ENCODE data around the gene POR. TPM values are rescaled to one million over a fixed set of nuclear protein-coding genes. Genes with fewer than 3 reads are reported as not detected.

Gene POR
- total and polyA plus RNA-seq, 2 donors (not counting 1 experiment from before 2014, with no cell fraction given) = 68.4 to 78.4 TPM

DNA sequence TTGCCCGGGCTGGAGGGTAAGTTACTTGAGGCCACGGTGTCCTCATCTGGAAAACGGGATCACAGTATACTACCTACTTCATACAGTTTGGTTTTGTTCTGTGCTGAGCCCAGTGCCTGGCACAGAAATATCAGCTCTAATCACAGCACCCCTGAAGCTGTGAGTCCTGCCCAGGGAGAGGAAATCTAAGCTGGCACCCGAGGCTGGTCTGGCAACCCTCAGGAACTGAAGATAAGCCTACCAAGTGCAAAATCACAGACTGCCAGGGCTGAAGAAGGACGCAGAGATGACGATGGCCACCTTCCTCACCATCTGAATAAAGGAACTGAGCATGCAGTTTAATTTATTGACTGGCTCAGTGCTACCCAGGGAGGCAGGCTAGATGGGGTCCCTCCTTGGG, 87.2 kb downstream of the POR start:
- Histone ChIP-seq H3K27me3 (replicated peaks in 1 of 4; ENCODE audit: control extremely low read depth in 1 of 4, control insufficient read depth in 3 of 4, insufficient read depth in 4 of 4, low read length in 3 of 4) (no peaks in the 10 kb centered on the region), H4K20me1 (ENCODE audit: control insufficient read depth, insufficient read depth, low read length, poor library complexity, severe bottlenecking) (no peaks in the 10 kb centered on the region), H3K4me1 (ENCODE audit: control insufficient read depth in 2 of 2, insufficient read depth in 2 of 2, low read length in 2 of 2) (no peaks in the 10 kb centered on the region), H3K36me3 (replicated peaks in 1 of 2; ENCODE audit: control extremely low read depth in 1 of 2, control insufficient read depth in 1 of 2, extremely low read depth in 1 of 2, insufficient read depth in 2 of 2, low read length in 1 of 2) (peaks cover 0 to 35% of the 10 kb centered on the region in 2 experiments), H2AFZ (ENCODE audit: insufficient read depth, low read depth, low read length, poor library complexity, severe bottlenecking) (no peak overlapping the region), H3K9me3 (ENCODE audit: control extremely low read depth in 1 of 3, control insufficient read depth in 2 of 3, insufficient read depth in 1 of 3, low read length in 2 of 3) (no peaks in the 10 kb centered on the region), H3K79me2 (ENCODE audit: control insufficient read depth, insufficient read depth, low read length) (no peaks in the 10 kb centered on the region), H3K9ac (ENCODE audit: low read length) (no peak overlapping the region), H3K4me3 (ENCODE audit: control extremely low read depth in 1 of 5, extremely low read depth in 1 of 5, insufficient read depth in 1 of 5, low read depth in 2 of 5, low read length in 4 of 5) (no peak overlapping the region), H3K27ac (ENCODE audit: low read length in 2 of 2) (no peak overlapping the region), H3K4me2 (replicated peaks; ENCODE audit: low read depth, low read length, poor library complexity, severe bottlenecking) (no peak overlapping the region)
- no peak overlapping the region for H3K4me3 Mint-ChIP-seq
- ChIA-PET CTCF (interaction anchor here (3.0 kb wide), 1 partner anchor 18 kb away, joined by 10 read pairs; no protein-coding TSS in a partner anchor), POLR2A (no interaction called here)
- H3K27ac Mint-ChIP-seq = no peak overlapping the region
- TF ChIP-seq, protein P1, sequence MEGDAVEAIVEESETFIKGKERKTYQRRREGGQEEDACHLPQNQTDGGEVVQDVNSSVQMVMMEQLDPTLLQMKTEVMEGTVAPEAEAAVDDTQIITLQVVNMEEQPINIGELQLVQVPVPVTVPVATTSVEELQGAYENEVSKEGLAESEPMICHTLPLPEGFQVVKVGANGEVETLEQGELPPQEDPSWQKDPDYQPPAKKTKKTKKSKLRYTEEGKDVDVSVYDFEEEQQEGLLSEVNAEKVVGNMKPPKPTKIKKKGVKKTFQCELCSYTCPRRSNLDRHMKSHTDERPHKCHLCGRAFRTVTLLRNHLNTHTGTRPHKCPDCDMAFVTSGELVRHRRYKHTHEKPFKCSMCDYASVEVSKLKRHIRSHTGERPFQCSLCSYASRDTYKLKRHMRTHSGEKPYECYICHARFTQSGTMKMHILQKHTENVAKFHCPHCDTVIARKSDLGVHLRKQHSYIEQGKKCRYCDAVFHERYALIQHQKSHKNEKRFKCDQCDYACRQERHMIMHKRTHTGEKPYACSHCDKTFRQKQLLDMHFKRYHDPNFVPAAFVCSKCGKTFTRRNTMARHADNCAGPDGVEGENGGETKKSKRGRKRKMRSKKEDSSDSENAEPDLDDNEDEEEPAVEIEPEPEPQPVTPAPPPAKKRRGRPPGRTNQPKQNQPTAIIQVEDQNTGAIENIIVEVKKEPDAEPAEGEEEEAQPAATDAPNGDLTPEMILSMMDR (IDR thresholded peaks at IDR 0.05) = no peak
- no peak for TF ChIP-seq EZH2 (IDR thresholded peaks at IDR 0.05; ENCODE audit: borderline replicate concordance, insufficient read depth, low read depth, low read length, poor library complexity, severe bottlenecking)
- ATAC-seq (ENCODE audit: low read depth) (no peak), DNase-seq (no peak)
- no peaks in the 10 kb centered on the region for H3K9me3 Mint-ChIP-seq (ENCODE audit: insufficient read depth)
- H3K27me3 Mint-ChIP-seq = no peaks in the 10 kb centered on the region
- WGBS (ENCODE audit: insufficient coverage) = 100% methylated on average over 6 of the region's 6 CpGs
- intact Hi-C loops (cut with micrococcal nuclease) = no loop called here
- H3K4me1 Mint-ChIP-seq = peaks cover 5% of the 10 kb centered on the region

DNA sequence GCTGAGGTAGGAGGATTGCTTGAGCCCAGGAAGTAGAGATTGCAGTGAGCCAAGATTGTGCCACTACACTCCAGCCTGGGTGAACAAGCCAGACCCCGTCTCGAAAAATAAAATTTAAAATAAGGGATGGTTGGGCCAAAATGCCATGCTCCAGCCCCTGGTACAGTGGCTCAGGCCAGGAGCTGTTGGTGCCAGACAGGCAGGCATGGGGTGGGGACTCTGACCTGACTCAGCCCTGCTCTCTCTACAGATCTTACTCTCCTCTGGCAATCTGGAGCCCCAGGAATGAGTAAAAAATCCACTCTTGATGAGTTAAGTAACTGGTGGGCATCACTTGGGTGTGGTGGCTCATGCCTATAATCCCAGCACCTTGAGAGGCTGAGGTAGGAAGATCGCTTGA, 87.9 kb downstream of the POR start:
- 100% methylated on average over 1 of the region's 3 CpGs for WGBS (ENCODE audit: insufficient coverage)
- H3K27ac Mint-ChIP-seq = no peak overlapping the region
- no peaks in the 10 kb centered on the region for H3K9me3 Mint-ChIP-seq (ENCODE audit: insufficient read depth)
- Histone ChIP-seq H3K4me1 (ENCODE audit: control insufficient read depth in 2 of 2, insufficient read depth in 2 of 2, low read length in 2 of 2) (no peaks in the 10 kb centered on the region), H3K4me2 (replicated peaks; ENCODE audit: low read depth, low read length, poor library complexity, severe bottlenecking) (no peak overlapping the region), H3K79me2 (ENCODE audit: control insufficient read depth, insufficient read depth, low read length) (no peaks in the 10 kb centered on the region), H3K9me3 (ENCODE audit: control extremely low read depth in 1 of 3, control insufficient read depth in 2 of 3, insufficient read depth in 1 of 3, low read length in 2 of 3) (no peaks in the 10 kb centered on the region), H3K4me3 (ENCODE audit: control extremely low read depth in 1 of 5, extremely low read depth in 1 of 5, insufficient read depth in 1 of 5, low read depth in 2 of 5, low read length in 4 of 5) (no peak overlapping the region), H3K27ac (ENCODE audit: low read length in 2 of 2) (no peak overlapping the region), H2AFZ (ENCODE audit: insufficient read depth, low read depth, low read length, poor library complexity, severe bottlenecking) (no peak overlapping the region), H3K36me3 (replicated peaks in 1 of 2; ENCODE audit: control extremely low read depth in 1 of 2, control insufficient read depth in 1 of 2, extremely low read depth in 1 of 2, insufficient read depth in 2 of 2, low read length in 1 of 2) (peaks cover 0 to 35% of the 10 kb centered on the region in 2 experiments), H4K20me1 (ENCODE audit: control insufficient read depth, insufficient read depth, low read length, poor library complexity, severe bottlenecking) (no peaks in the 10 kb centered on the region), H3K9ac (ENCODE audit: low read length) (no peak overlapping the region), H3K27me3 (replicated peaks in 1 of 4; ENCODE audit: control extremely low read depth in 1 of 4, control insufficient read depth in 3 of 4, insufficient read depth in 4 of 4, low read length in 3 of 4) (no peaks in the 10 kb centered on the region)
- H3K4me1 Mint-ChIP-seq = no peaks in the 10 kb centered on the region
- TF ChIP-seq, protein P1 (IDR thresholded peaks at IDR 0.05) = no peak
- no peak for TF ChIP-seq EZH2 (IDR thresholded peaks at IDR 0.05; ENCODE audit: borderline replicate concordance, insufficient read depth, low read depth, low read length, poor library complexity, severe bottlenecking)
- no peak overlapping the region for H3K4me3 Mint-ChIP-seq
- ChIA-PET CTCF (interaction anchor here (3.0 kb wide), 1 partner anchor 17 kb away, joined by 10 read pairs; no protein-coding TSS in a partner anchor), POLR2A (no interaction called here)
- no peak for ATAC-seq (ENCODE audit: low read depth)
- DNase-seq = no peak
- intact Hi-C loops (cut with micrococcal nuclease) = no loop called here
- H3K27me3 Mint-ChIP-seq = no peaks in the 10 kb centered on the region
